ENCODE data around the gene FBXO2.
"Not testable (repeated sequence)": the region's sequence is repeated elsewhere in the genome, so short reads cannot be mapped to it uniquely, and the experiment has no call there.

FBXO2 gene

GRCh38 chr1:11617314-11617713 lies 36.9 kb downstream of the FBXO2 start:
- DNase-seq (ENCODE audit: insufficient read length, low spot score) (no peak), FAIRE-seq (no peak)
- no peak for TF ChIP-seq POLR2A (IDR thresholded peaks at IDR 0.05; ENCODE audit: low read depth, low read length)

- FAIRE-seq (no peak), DNase-seq (ENCODE audit: insufficient read length, low spot score) (no peak)
- TF ChIP-seq POLR2A (IDR thresholded peaks at IDR 0.05; ENCODE audit: low read depth, low read length) = no peak
These were observed 37.5 kb downstream of the FBXO2 start for GRCh38 chr1:11616766-11617165.

DNA sequence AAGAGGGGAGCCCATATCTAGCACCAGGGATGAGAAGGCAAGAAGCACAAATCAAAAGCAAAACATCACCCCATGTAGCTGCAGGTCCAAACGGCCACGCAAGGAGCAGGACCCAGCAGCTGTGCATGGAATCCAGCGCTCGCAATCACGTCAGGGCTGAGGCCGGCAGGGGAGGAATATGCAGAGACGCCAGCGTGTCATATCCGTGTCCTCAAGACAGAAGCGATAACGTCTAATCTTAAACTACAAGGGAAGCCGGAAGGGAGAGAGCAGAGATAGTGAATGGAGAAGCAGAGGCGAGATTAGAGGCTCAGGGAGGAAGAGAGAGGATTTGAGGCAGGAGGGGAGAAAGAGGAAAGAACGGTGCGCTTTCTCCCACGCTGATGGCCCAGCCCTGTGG lies 39.1 kb downstream of the FBXO2 start:
- FAIRE-seq (no peak), DNase-seq (ENCODE audit: insufficient read length, low spot score) (no peak)
- TF ChIP-seq POLR2A (IDR thresholded peaks at IDR 0.05; ENCODE audit: low read depth, low read length) = no peak

- DNase-seq (ENCODE audit: insufficient read length, low spot score) = no peak
- no peak for TF ChIP-seq POLR2A (IDR thresholded peaks at IDR 0.05; ENCODE audit: low read depth, low read length)
- FAIRE-seq = no peak
These were observed 40.9 kb downstream of the FBXO2 start for GRCh38 chr1:11613347-11613746.

DNA sequence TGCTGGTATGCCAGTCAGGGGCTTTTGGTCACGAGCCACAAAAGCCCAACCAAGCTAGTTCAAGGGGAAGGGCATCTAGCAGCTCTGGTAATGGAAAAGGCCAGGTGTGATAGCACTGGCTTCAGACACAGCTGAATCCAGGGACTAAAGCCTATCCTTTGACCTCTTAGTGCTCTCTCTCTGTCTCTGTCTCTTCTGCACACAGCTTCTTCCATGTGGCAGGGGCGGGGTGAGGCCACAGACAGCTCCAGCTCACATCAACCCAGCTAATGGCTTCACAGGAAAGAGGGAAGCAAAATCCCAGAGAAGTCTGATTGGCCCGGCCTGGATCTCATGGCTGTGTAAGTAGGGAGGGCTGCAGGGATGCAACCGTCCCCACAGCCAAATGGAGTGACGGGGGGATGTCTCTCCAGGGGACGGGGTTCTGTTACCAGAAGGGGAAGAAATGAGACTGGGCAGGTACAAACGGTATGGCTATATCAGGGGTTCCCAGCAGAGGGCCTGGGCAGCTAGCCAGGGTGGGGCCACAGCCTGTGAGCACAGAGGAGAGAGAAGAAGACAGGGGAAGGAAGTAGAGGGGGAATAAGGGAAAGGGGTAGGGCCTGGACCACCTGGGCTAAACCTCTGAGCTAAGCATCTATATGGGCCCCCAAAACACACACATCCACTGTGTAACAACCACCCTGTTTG lies 42.4 kb downstream of the FBXO2 start:
- no peak for TF ChIP-seq POLR2A (IDR thresholded peaks at IDR 0.05; ENCODE audit: low read depth, low read length)
- FAIRE-seq = no peak
- DNase-seq (ENCODE audit: insufficient read length, low spot score) = no peak

DNA sequence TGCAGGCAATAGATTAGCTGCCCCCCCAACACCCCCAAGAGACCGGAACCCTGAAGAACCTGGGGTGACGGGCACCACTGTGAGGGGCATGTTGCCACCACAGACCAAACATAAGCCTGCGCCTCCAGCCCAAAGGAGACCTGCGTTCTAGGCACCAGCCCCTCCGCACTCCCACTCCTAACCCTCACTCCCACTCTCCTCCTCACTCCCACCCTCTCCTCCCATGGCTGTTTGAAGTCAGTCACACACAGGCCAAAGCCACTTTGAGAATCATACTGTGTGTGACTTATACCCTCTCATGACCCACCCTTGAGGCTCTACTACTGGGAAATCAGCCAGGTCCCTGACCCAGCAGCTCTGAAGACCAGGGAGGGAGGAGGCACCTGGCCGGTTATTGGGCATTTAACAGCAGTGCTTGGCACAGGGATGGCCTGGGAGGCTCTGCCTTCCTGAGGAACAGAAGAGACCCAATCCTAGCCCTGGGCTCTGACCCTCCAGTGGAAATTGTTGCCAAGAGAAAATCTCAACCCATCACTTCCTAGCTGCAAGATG lies 43.5 kb downstream of the FBXO2 start:
- DNase-seq (ENCODE audit: insufficient read length, low spot score) (no peak), FAIRE-seq (no peak)
- no peak for TF ChIP-seq POLR2A (IDR thresholded peaks at IDR 0.05; ENCODE audit: low read depth, low read length)

- not testable (repeated sequence) for FAIRE-seq; DNase-seq (ENCODE audit: insufficient read length, low spot score)
These were observed 44.9 kb downstream of the FBXO2 start for GRCh38 chr1:11609378-11609777.

DNA sequence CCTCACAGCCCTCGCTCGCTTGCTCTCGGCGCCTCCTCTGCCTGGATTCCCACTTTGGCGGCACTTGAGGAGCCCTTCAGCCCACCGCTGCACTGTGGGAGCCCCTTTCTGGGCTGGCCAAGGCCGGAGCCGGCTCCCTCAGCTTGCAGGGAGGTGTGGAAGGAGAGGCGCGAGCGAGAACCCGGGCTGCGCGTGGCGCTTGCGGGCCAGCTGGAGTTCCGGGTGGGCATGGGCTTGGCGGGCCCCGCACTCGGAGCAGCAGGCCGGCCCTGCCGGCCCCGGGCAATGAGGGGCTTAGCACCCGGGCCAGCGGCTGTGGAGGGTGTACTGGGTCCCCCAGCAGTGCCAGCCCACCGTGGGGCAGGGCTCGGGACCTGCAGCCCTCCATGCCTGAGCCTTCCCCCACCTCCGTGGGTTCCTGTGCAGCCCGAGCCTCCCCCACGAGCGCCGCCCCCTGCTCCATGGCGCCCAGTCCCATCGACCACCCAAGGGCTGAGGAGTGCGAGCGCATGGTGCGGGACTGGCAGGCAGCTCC lies 45.6 kb downstream of the FBXO2 start:
- not testable (repeated sequence) for DNase-seq (ENCODE audit: insufficient read length, low spot score); FAIRE-seq

- DNase-seq (ENCODE audit: insufficient read length, low spot score) = no peak
- no peak for FAIRE-seq
These were observed 47.5 kb downstream of the FBXO2 start for GRCh38 chr1:11606775-11607174.

DNA sequence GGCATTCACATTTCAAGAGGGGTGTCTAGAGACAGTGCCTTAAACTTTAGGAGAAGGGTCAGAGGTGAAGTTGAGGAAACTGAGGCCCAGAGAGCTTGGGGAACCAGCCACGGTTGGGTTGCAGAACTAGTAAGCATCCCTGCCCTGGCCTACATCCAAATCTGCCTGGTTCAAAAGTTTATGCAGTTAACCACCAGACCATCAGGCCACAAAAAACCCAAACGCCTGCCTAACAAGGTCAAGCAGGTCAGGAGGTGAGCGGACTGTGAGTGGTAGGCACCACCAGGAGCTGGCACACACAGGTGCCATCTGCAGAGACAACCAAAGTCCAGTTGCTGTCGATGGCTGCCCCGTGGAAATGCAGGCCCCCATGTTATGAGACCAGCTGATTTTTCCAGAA lies 51.2 kb downstream of the FBXO2 start:
- no peak for FAIRE-seq
- TF ChIP-seq POLR2A (IDR thresholded peaks at IDR 0.05; ENCODE audit: low read depth, low read length) = no peak
- DNase-seq (ENCODE audit: insufficient read length, low spot score) = no peak

More at GRCh38 chr1:11606775-11607174, 47.5 kb downstream of the FBXO2 start:
- no peak for TF ChIP-seq POLR2A (IDR thresholded peaks at IDR 0.05; ENCODE audit: low read depth, low read length)

DNA sequence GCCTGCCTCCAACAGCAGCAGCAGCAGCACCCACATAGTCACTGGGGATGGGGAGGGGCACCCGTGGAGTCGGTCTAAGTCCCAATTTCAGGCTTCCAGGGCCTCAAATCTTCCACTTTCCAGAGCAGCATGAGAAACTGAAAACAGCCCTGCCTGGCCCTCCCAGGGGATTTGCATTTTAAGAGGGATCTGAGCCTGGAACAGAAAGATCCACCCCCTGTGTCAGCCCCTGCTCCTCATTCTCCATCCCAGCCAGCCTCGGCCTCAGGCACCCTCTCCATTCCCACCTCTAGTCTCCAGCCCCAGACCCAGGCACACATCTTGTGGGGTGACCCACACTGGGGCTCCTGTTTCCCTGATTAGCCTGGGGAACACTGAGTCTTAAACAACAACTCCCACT lies 51.8 kb downstream of the FBXO2 start:
- no peak for FAIRE-seq
- no peak for TF ChIP-seq POLR2A (IDR thresholded peaks at IDR 0.05; ENCODE audit: low read depth, low read length)
- DNase-seq (ENCODE audit: insufficient read length, low spot score) = no peak

- no peak for TF ChIP-seq POLR2A (IDR thresholded peaks at IDR 0.05; ENCODE audit: low read depth, low read length)
- no peak for DNase-seq (ENCODE audit: insufficient read length, low spot score)
- FAIRE-seq = no peak
These were observed 53.4 kb downstream of the FBXO2 start for GRCh38 chr1:11600836-11601235.

GRCh38 chr1:11599891-11600576 lies 54.2 kb downstream of the FBXO2 start:
- TF ChIP-seq POLR2A (IDR thresholded peaks at IDR 0.05; ENCODE audit: low read depth, low read length) = no peak
- FAIRE-seq (no peak), DNase-seq (ENCODE audit: insufficient read length, low spot score) (no peak)

GRCh38 chr1:11598461-11598860 lies 55.8 kb downstream of the FBXO2 start:
- DNase-seq (ENCODE audit: insufficient read length, low spot score) = no peak
- FAIRE-seq = no peak
- TF ChIP-seq POLR2A (IDR thresholded peaks at IDR 0.05; ENCODE audit: low read depth, low read length) = no peak

Data from H54 (cell line).